Mesenchymal stem cell (in vitro differentiated cells and primary cell): ENCODE measurements around the gene RAB26.
"Not testable (repeated sequence)": the region's sequence is repeated elsewhere in the genome, so short reads cannot be mapped to it uniquely, and the experiment has no call there.

Experiments
- DNase-seq: peaks from one replicate; pipeline ENCODE4 v3.0.0-alpha.2; 2013
- H2AFZ ChIP-seq: one replicate; pipeline ENCODE4 v1.6.1; 2013; ENCODE audit warnings: low read depth, mild to moderate bottlenecking, control low read depth, inconsistent platforms, low read length, moderate library complexity
- H2AK5ac ChIP-seq: 2 replicates; pipeline ENCODE4 v1.6.1; 2013; ENCODE audit warnings: low read length, moderate library complexity, mild to moderate bottlenecking, inconsistent platforms; ENCODE audit not compliant: severe bottlenecking
- H2BK120ac ChIP-seq: one replicate; pipeline ENCODE4 v1.6.1; 2013; ENCODE audit warnings: low read depth, mild to moderate bottlenecking, inconsistent platforms, low read length, moderate library complexity
- H2BK12ac ChIP-seq, 2 experiments: one replicate each; pipeline ENCODE4 v1.6.1; 2013; ENCODE audit warnings: inconsistent platforms in 2 of 2, low read length in 2 of 2, mild to moderate bottlenecking in 2 of 2, moderate library complexity in 2 of 2, control low read depth in 1 of 2
- H2BK15ac ChIP-seq: one replicate; pipeline ENCODE4 v1.6.1; 2013; ENCODE audit warnings: mild to moderate bottlenecking, low read depth, inconsistent platforms; ENCODE audit not compliant: poor library complexity, severe bottlenecking
- H2BK5ac ChIP-seq: 2 replicates; pipeline ENCODE4 v1.6.1; 2013; ENCODE audit warnings: low read depth, mild to moderate bottlenecking, low read length, control low read depth, inconsistent platforms; ENCODE audit not compliant: poor library complexity, severe bottlenecking
- H3K14ac ChIP-seq, 2 experiments: one replicate each; pipeline ENCODE4 v1.6.1; 2013; ENCODE audit warnings: inconsistent platforms in 2 of 2, low read length in 2 of 2, control low read depth in 1 of 2, mild to moderate bottlenecking in 1 of 2, moderate library complexity in 1 of 2
- H3K18ac ChIP-seq, 2 experiments: one replicate each; pipeline ENCODE4 v1.6.1; 2013; ENCODE audit warnings: inconsistent platforms in 2 of 2, low read length in 2 of 2, control low read depth in 1 of 2, low read depth in 1 of 2, mild to moderate bottlenecking in 1 of 2
- H3K23ac ChIP-seq, 2 experiments: one replicate each; pipeline ENCODE4 v1.6.1; 2013; ENCODE audit warnings: inconsistent platforms in 2 of 2, low read length in 2 of 2, mild to moderate bottlenecking in 2 of 2, moderate library complexity in 2 of 2, control low read depth in 1 of 2
- H3K27ac ChIP-seq: 2 replicates; pipeline ENCODE4 v1.5.1; 2013; ENCODE audit warnings: mild to moderate bottlenecking, moderate library complexity, low read length, control low read depth, inconsistent platforms; ENCODE audit not compliant: poor library complexity, severe bottlenecking
- H3K27me3 ChIP-seq, 2 experiments: 2 replicates each; pipeline versions ENCODE4 v1.6.1 to v1.7.0; 2013; ENCODE audit warnings: low read length in 2 of 2, mild to moderate bottlenecking in 2 of 2, moderate library complexity in 2 of 2, control low read depth in 1 of 2, inconsistent platforms in 1 of 2; ENCODE audit not compliant: control insufficient read depth in 1 of 2, insufficient read depth in 1 of 2
- H3K36me3 ChIP-seq, 2 experiments: 2 replicates each; pipeline versions ENCODE4 v1.6.1 to v1.7.0; 2013; ENCODE audit warnings: low read length in 2 of 2, control low read depth in 1 of 2, inconsistent platforms in 1 of 2, low read depth in 1 of 2, mild to moderate bottlenecking in 1 of 2; ENCODE audit not compliant: insufficient read depth in 2 of 2, control insufficient read depth in 1 of 2
- H3K4ac ChIP-seq, 2 experiments: one replicate each; pipeline ENCODE4 v1.6.1; 2013; ENCODE audit warnings: inconsistent platforms in 2 of 2, low read length in 2 of 2, mild to moderate bottlenecking in 2 of 2, moderate library complexity in 2 of 2, control low read depth in 1 of 2, low read depth in 1 of 2
- H3K4me1 ChIP-seq: 2 replicates; pipeline ENCODE4 v1.6.1; 2013; ENCODE audit warnings: low read depth, low read length, control low read depth; ENCODE audit not compliant: control insufficient read depth, insufficient read depth
- H3K4me2 ChIP-seq: 2 replicates; pipeline ENCODE4 v1.6.1; 2013; ENCODE audit warnings: low read length, mild to moderate bottlenecking, inconsistent platforms; ENCODE audit not compliant: poor library complexity, severe bottlenecking
- H3K4me3 ChIP-seq, 2 experiments: 2 replicates each; pipeline versions ENCODE4 v1.5.1 to v1.7.0; 2013; ENCODE audit warnings: low read length in 2 of 2, mild to moderate bottlenecking in 2 of 2, control low read depth in 1 of 2, low read depth in 1 of 2; ENCODE audit not compliant: insufficient read depth in 1 of 2
- H3K79me1 ChIP-seq: replicated peaks from 2 replicates; pipeline ENCODE4 v1.6.1; 2013; ENCODE audit warnings: mild to moderate bottlenecking, control low read depth, low read length, inconsistent platforms; ENCODE audit not compliant: poor library complexity, severe bottlenecking
- H3K9ac ChIP-seq: 2 replicates; pipeline ENCODE4 v1.7.0; 2013; ENCODE audit warnings: mild to moderate bottlenecking, low read length, moderate library complexity
- H3K9me3 ChIP-seq: 2 replicates; pipeline ENCODE4 v1.7.0; 2013; ENCODE audit warnings: mild to moderate bottlenecking, low read length; ENCODE audit not compliant: control insufficient read depth
- H4K8ac ChIP-seq: one replicate; pipeline ENCODE4 v1.6.1; 2013; ENCODE audit warnings: inconsistent platforms, mild to moderate bottlenecking, low read length, moderate library complexity
- H4K91ac ChIP-seq: one replicate; pipeline ENCODE4 v1.6.1; 2013; ENCODE audit warnings: mild to moderate bottlenecking, low read length, inconsistent platforms
- WGBS: methylation state at CpG from one replicate; pipeline ENCODE4 v1.1.7; 2013; ENCODE audit warnings: mixed read lengths; 5-methylcytosine and 5-hydroxymethylcytosine counted together

The RAB26 gene

DNA sequence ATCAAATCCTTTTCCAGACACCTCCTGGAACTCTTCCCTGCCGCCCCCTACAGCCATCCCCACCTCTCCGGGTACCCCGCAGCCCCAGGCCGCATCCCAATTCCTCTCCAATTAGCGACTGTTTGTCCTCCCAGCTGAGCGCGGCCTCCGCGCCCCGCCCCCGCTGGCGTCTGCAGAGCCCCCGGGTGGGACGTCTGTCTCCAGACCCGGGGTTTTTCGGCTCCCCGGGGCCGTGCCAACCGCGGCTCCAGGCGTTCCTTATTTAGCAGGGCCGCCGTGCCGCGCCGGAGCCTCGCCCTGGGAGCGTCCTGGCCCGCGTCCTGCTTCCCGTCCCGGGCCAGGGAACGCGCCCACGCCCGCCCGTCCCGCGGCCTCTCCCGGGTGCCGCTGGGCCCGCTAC lies 13.4 kb upstream of the RAB26 start:
- H3K4me1 ChIP-seq, H4K8ac ChIP-seq, H3K9me3 ChIP-seq, H2BK15ac ChIP-seq, H3K27ac ChIP-seq, H3K36me3 ChIP-seq, H3K79me1 ChIP-seq, H2BK12ac ChIP-seq, H3K14ac ChIP-seq, H3K18ac ChIP-seq, H2AK5ac ChIP-seq, H2AFZ ChIP-seq, H2BK5ac ChIP-seq, H3K23ac ChIP-seq, DNase-seq, H2BK120ac ChIP-seq, H3K27me3 ChIP-seq, H3K4ac ChIP-seq, H4K91ac ChIP-seq: not testable (repeated sequence)
- Histone ChIP-seq H3K4me2 (peak overlapping the region; percentile 61), H3K9ac (peak overlapping the region; percentile 61), H3K4me3 (peak overlapping the region; percentile 58 to 69)
- under 1% methylated on average over 13 of the region's 42 CpGs for WGBS

DNA sequence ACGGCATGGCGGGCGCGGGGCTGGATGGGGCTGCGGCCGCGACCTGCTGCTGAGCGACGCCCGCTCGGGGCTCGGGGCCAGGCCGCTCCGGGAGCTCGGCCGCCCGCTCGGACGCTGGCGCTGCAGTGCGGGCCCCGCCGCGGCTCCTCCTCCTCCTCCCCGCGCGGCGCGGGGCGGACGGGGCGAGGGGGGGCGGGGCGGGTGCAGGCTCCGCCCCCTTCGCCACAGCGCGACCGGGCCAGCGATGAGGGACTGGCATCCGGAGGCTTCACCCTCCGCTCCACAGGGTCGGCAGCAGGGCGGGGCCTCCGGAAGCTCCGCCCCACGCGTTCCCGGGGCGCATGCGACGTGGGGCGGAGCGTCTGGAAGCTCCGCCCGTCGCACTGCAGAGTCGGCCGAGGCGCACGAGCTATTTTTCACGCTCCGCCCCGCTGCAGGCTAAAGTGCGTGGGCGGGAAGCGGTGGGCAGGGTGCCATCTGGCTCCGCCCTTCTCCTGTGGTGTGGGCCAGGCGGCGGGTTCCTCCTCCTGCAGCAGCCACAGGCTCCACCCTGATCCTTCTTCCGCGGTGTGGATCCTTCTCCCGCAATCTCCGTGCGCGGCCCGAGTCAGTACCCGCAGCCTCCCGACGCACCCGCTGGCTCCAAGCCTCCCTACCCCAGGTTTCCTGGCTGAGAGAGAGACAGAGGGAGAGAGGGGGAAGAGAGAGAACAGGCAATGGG lies 12.5 kb upstream of the RAB26 start, which contains the start of gene PKD1:
Gene PKD1 (minus strand): TSS at position 129 of the 721 bp plus-strand sequence. CDS start 209 bp downstream, outside the sequence.
- Histone ChIP-seq H3K4ac (peak within 1 kb of the TSS in 1 of 2 experiments; percentile 49), H3K9ac (peak within 1 kb of the TSS; percentile 71), H2BK15ac (peak within 1 kb of the TSS; percentile 67), H3K4me3 (peak within 1 kb of the TSS; percentile 58 to 69), H3K27ac (peak within 1 kb of the TSS; percentile 64), H2BK12ac (peak within 1 kb of the TSS in 1 of 2 experiments; percentile 31), H3K18ac (peak within 1 kb of the TSS in 1 of 2 experiments; percentile 82), H3K4me2 (peak within 1 kb of the TSS; percentile 74)
- H3K9me3 ChIP-seq, H4K8ac ChIP-seq, H2BK5ac ChIP-seq, H3K23ac ChIP-seq, H2BK120ac ChIP-seq, H3K36me3 ChIP-seq, H3K4me1 ChIP-seq, H4K91ac ChIP-seq, H3K79me1 ChIP-seq, H2AFZ ChIP-seq, H3K14ac ChIP-seq, H2AK5ac ChIP-seq, H3K27me3 ChIP-seq: not testable (repeated sequence)
- peak; percentile 93 for DNase-seq
- 0% methylated on average over 30 of the region's 81 CpGs for WGBS

DNA sequence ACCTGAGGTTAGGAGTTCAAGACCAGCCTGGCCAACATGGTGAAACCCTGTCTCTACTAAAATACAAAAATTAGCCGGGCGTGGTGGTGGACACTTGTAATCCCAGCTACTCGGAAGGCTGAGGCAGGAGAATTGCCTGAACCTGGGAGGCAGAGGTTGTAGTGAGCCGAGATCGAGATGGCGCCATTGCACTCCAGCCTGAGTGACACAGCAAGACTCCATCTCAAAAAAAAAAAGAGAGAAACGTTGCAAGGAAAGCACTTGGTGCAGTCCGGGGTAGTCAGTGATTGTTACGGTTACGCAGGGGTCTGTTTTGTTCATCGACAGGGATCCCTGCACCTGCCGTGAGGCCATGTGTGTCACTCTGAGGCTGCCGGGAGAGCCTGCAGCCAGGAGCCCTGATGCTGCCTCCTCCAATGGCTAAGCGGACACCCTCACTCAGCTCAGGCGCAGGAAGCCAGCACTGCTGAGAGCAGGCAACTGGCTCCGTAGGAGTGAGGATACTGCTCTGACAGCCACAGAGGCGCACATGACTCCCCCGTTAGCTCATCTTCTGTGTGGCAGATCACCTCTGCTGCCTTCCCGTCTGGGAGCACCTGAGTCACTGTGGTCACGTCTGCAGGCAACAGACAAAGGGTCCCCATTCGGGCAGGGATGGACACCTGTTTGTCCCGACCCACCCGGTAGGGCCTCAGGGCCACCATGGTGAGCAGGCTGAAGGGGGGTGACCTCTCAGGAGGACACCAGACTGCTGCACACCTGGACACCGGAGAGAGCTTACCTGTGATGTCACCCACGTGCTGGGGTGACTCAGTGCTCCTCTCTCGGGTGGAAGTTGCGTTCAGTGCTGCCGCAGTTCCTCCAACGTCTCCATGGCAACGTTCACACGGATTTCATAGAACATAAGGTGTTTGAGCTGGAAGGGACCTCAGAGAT lies 5.2 kb upstream of the RAB26 start:
- H3K79me1 ChIP-seq, result no peaks in the 10 kb centered on the region
- no peak overlapping the region for H2BK15ac ChIP-seq
- no peak overlapping the region for H3K9ac ChIP-seq
- no peak overlapping the region for H4K91ac ChIP-seq
- H3K23ac ChIP-seq, result no peak overlapping the region
- peaks cover 16% of the 10 kb centered on the region for H3K4me1 ChIP-seq
- no peaks in the 10 kb centered on the region for H3K27me3 ChIP-seq
- H3K14ac ChIP-seq, result peak overlapping the region in 1 of 2 experiments; percentile 8
- H4K8ac ChIP-seq, result no peak overlapping the region
- H3K9me3 ChIP-seq, result no peaks in the 10 kb centered on the region
- H2AFZ ChIP-seq, result no peak overlapping the region
- peaks cover 0 to 12% of the 10 kb centered on the region in 2 experiments for H3K36me3 ChIP-seq
- H2BK12ac ChIP-seq, result no peak overlapping the region
- no peak overlapping the region for H3K4ac ChIP-seq
- WGBS, result 83% methylated on average over 31 of the region's 31 CpGs
- H2AK5ac ChIP-seq, result no peak overlapping the region
- H2BK120ac ChIP-seq, result peak overlapping the region; percentile 19
- H2BK5ac ChIP-seq, result no peak overlapping the region
- H3K4me3 ChIP-seq, result no peak overlapping the region
- H3K4me2 ChIP-seq, result no peak overlapping the region
- DNase-seq, result no peak
- no peak overlapping the region for H3K18ac ChIP-seq
- no peak overlapping the region for H3K27ac ChIP-seq
